Cortex of kidney (tissue), 1 donor: ENCODE data around the gene ZNF684.
"Not testable (repeated sequence)": the region's sequence is repeated elsewhere in the genome, so short reads cannot be mapped to it uniquely, and the experiment has no call there.

Source experiments
- DNase-seq: peaks from one replicate; lab custom pipeline; 2025; lab: John Stamatoyannopoulos, UW

The ZNF684 gene

DNA sequence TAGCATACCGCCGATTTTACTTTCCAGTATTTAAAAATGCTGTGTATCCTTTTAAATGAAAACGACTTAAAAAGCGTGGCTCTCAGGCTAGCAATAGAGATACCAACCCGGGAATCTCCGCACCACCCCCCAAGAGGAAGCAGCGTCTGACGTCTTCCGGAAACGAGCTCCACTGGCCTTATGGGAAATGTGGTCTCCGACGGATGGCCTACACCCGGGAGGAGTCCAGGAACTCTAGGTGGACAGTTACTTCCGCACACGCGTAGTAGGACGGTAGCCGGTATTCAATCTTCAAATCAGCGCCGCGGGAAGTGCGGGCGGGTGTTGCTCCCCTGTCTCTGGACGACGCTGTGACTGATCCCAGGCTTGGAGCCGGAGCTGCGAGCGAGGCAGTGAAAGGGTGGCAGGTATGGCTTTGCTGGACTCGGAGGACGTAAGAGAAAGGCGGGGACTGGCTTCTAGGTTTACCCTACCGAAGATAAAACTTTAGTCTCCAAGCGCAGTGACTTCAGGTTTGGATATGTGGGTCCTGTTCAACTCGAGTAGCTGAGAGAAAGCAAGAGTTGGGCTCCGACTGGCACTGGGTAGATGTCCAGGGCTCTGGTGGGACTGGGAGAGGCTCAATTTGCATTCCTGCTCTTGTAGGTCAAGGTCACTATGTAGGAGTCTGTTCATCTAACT, at the start of gene ZNF684:
Gene ZNF684 (plus strand): TSS at position 257 of the 681 bp plus-strand sequence. CDS start 1,530 bp downstream, outside the sequence.
- no peak for DNase-seq

DNA sequence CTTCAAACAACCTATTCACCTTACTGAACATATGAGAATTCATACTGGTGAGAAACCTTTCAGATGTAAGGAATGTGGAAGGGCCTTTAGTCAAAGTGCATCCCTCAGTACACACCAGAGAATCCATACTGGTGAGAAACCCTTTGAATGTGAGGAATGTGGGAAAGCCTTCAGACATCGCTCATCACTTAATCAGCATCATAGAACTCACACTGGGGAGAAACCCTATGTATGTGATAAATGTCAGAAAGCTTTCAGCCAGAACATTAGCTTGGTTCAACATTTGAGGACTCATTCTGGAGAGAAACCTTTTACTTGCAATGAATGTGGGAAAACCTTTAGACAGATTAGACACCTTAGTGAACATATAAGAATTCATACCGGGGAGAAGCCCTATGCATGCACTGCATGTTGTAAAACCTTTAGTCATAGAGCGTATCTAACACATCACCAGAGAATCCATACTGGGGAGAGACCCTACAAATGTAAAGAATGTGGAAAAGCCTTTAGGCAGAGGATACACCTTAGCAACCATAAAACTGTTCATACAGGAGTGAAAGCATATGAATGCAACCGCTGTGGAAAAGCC, 36.0 kb upstream of the ZNF684 start:
- DNase-seq: no peak

DNA sequence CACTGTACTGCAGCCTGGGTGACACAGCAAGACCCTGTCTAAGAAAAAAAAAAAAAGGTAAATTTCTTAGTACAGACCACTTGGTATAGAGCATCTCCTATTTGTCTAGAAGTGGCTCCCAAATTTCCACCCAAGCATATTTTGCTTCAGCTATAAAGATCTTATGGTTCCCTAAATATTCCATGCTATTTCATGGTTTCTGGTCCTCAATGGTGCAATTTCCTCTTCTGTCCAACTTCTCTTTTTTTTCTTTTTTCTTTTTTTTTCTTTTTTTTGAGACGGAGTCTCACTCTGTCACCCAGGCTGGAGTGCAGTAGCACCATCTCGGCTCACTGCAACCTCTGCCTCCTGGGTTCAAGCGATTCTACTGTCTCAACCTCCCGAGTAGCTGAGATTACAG, 28.8 kb upstream of the ZNF684 start:
- DNase-seq: not testable (repeated sequence)

DNA sequence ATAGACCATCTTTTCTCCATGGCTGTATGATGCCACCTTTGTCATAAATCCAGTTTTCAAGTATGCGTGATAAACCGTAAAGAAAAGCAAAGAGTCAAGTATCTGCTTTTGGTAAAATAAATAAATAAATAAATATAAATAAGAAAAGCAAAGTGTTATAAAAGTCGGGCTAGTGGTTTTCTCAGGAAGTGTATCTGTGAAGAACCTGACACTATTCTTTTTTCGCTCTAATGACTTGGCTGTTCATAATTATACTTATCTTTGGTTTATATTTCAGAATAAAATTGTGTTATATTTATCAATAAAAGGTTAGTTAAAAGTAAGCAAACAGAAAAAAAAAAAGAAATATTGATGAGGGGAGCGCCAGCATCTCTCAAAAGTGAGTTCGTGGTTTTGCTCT, 23.5 kb upstream of the ZNF684 start:
- no peak for DNase-seq

DNA sequence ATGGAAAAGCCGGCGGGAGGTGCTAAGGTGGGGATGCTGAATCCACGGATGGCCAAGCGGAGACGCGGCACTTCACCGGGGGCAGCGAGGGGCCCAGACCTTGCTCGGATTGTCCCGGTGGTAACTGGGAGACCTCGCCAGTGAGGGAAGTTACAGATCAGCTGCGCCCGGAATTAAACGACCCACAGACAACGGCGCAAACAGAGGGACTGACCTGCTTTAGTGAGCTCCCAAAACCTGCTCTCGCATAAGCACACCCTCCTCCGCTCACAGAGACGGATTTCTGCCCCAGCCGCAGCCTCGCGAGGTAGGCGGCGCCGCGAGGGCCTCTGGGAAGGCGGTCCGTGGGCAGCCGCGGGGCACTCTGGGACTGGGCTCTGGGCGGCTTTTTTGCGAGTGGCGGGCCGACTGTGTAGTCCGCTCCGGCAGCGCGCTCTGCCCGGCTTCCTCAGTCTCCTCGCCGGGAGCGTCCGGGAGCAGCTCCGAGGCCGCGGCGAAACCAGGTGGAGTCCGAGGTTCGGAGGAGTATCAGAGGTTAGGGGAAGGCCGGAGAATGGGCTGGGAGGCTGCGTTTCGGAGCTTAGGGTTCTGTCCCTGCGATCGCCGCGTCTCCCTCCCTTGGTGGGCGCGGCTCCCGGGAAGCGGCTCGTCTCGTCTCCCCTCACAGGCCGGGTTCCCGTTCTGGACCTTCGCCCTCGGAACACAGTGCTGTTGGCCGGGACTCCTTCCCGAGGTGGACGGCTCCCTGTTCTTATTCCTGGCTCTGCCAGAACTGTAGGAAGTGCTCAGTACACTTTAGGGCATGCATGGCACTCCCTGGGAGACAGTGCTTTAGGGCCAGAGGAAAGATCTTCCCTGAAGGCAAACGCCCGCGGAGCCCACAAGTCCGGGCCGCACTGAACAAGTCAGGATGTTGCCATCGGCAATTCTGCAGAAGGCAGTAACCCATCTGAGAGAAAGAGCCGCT, 22.8 kb upstream of the ZNF684 start, which contains the start of gene EXO5:
Gene EXO5 (plus strand): TSS at position 393 of the 967 bp plus-strand sequence. CDS start 5,778 bp downstream, outside the sequence.
- peak; percentile 20 for DNase-seq

DNA sequence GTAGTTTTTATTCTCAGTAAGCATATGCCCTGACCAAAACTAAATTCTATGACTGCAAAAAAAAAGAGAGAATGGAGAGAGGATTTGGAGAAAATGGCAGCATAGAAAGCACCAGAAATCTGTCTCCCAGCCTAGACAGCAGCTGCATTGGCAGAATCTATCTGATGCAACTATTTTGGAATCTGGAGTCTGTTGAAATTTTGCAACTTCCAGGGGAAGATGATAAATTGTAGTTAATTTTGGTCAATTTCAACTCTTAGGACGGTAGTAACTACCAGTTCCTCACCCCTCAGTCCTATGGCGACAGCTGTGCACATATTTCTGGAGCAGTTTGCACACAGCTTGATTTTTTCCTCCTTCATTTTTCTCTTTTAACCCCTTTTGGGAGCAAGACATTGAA, 11.9 kb upstream of the ZNF684 start:
- DNase-seq: no peak

DNA sequence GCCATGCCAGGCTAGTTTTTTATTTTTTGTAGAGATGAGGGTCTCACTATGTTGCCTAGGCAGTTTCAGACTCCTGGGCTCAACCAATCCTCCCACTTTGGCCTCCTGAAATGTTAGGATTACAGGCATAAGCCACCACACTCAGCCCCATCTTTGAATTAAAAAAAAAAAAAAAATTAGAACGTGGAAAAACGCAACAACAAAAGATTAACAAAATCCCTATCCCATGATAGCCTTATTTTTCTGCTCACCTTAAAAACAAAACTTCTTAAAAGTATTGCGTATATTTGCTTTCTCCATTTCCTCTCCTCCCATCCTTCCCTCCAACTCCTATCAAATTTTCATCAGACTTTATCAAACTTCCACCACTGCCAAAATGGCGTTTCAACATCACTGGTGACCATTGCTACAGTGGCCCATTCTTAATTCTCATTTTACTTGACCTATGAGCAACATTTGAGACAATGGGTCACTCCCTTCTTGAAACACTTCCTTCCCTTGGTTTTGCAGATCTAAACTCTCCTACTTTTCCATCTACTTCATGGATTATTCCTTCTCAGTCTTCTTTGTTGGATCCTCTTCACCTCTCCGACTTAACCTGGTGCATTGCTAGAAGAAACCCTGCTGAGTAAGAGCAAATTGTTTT, 579 bp upstream of the ZNF684 start:
- no peak for DNase-seq

- DNase-seq: no peak
Measured at GRCh38 chr1:40532062-40532389, 589 bp downstream of the ZNF684 start.

- DNase-seq: no peak
Measured at GRCh38 chr1:40532844-40533424, 1.5 kb downstream of the ZNF684 start.

DNA sequence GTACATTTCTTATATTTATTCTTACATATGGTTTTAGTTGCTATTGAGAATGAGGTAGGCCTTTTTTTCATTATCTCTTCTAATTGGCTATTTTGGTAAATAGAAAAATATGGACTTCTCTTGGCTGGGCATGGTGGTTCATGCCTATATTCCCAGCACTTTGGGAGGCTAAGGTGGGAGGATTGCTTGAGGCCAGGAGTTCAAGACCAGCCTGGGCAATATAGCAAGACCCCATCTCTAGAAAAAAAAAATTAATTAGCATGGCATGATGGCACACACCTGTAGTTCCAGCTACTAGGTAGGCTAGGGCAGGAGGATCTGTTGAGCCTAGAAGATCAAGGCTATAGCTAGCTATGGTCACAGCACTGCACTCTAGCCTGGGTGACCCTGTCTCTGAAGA, 3.2 kb downstream of the ZNF684 start:
- no peak for DNase-seq

GRCh38 chr1:40535732-40536131, 4.3 kb downstream of the ZNF684 start:
- DNase-seq: no peak

DNA sequence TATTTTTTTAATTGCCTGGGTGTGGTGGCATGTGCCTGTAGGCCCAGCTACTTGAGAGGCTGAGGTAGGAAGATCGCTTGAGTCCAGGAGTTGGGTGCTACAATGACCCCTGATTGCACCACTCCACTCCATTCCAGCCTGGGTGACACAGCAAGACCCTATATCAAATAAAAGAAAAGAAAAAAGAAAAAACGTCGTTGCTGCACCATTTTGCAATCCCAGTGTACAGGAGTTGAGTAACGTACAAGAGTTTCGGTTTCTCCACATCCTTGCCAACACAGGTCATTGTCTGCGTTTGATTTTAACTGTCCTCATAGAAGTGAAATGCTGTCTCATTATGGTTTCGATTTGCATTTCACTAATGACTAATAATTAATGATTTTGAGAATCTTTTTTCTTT, 7.9 kb downstream of the ZNF684 start:
- no peak for DNase-seq

DNA sequence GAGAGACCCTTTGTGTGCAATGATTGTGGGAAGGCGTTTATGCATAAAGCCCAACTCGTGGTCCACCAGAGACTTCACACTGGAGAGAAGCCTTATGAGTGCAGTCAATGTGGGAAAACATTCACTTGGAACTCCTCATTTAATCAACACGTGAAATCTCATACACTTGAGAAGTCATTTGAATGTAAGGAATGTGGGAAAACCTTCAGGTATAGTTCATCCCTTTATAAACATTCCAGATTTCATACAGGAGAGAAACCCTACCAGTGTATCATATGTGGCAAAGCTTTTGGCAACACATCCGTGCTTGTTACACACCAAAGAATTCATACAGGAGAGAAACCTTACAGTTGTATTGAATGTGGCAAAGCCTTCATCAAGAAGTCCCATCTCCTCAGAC, 15.5 kb downstream of the ZNF684 start:
- no peak for DNase-seq

DNA sequence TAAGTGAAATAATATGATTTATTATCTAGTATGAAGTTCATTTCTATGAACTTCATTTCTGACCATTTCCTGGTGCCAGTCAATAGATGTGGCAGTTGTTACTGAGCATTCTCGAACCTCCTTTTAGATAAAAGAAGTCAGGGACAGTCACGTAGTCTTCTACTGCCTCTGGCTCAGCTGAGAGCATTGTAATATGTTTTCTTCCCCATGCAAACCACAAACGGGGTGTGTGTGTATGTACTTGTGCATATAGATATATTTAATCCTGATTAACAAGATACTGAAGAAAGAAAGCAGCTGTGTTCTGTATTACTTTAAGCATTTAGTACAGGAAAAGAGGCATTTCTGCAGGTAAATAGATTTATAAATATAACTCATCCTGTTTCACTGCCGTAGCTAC, 21.6 kb downstream of the ZNF684 start:
- DNase-seq: no peak

- not testable (repeated sequence) for DNase-seq
Measured at GRCh38 chr1:40554807-40555206, 23.4 kb downstream of the ZNF684 start.

DNA sequence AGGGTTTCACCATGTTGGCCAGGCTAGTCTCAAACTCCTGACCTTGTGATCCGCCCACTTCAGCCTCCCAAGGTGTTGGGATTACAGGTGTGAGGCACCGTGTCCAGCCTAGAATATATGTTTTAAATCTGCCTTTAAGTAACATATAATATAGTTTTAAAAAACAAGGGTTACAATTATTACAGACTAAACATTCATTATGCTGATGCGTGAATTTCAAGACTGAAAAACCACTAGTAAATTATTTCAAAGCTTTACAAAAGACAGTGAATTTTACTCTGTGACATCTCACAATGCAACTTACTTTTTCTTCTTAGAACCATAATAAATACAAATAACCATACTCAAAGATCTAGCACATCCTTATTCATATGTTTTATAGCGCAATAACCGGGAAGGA, 24.7 kb downstream of the ZNF684 start:
- no peak for DNase-seq

DNA sequence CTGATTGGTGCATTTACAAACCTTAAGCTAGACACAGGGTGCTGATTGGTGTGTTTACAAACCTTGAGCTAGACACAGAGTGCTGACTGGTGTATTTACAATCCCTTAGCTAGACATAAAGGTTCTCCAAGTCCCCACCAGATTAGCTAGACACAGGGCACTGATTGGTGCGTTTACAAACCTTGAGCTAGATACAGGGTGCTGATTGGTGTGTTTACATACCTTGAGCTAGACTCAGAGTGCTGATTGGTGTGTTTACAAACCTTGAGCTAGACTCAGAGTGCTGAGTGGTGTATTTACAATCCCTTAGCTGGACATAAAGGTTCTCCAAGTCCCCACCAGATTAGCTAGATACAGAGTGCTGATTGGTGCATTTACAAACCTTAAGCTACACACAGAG, 26.8 kb downstream of the ZNF684 start:
- not testable (repeated sequence) for DNase-seq

- no peak for DNase-seq
Measured at GRCh38 chr1:40562185-40562584, 30.7 kb downstream of the ZNF684 start.

- no peak for DNase-seq
Measured at GRCh38 chr1:40563266-40563665, 31.8 kb downstream of the ZNF684 start.

DNA sequence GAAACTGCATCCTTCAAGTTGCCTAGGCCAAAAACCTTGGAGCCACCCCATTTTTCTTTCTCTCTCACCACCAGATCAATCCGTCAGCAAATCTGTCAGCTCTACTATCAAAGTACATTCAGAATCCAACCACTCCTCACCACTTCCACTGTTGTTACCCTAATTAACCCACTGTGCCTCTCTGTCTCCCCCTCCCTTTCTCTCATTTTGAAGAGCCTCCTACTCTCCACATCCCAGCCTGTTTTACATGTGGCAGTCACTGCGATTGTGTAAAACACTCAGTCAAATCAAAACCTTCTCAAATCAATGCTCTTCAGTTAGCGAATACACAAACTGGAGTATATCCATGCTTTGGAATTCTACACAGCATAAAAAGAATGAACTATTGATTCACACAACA, 33.1 kb downstream of the ZNF684 start:
- no peak for DNase-seq

DNA sequence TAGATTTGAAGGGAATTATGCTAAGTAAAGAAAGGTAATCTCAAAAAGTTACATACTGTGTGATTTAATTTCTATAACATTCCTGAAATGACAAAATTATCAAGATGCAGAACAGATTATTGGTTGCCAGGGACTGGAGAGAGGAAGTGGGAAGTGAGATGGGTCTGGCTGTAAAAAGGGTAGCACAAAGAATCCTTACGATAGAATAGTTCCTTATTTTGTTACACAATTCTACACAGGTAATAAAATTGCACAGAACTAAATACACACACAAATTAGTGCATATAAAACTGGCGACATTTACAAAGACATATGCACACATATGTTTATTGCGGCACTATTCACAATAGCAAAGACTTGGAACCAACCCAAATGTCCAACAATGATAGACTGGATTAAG, 33.5 kb downstream of the ZNF684 start:
- DNase-seq: no peak

GRCh38 chr1:40567825-40568224, 36.4 kb downstream of the ZNF684 start:
- no peak for DNase-seq
